SK-N-MC (cell line): ENCODE results near the gene FRMD3.

ENCODE experiments used
- EZH2 ChIP-seq: fragments of 200-600 bp; sonication (generic); IDR thresholded peaks from one replicate; pipeline ENCODE4 v1.6.1; 2017; ENCODE audit warnings: antibody characterized with exemption
- POLR2AphosphoS5 ChIP-seq: IDR thresholded peaks from 2 replicates; pipeline ENCODE4 v1.6.1; 2012; ENCODE audit warnings: mild to moderate bottlenecking, low read depth, low read length, borderline replicate concordance

GRCh38 chr9:83425240-83425639 lies 113.0 kb downstream of the FRMD3 start:
- TF ChIP-seq EZH2 (no peak), POLR2AphosphoS5 (no peak)
